ENCODE data around the gene DHRS2. TPM values are rescaled to one million over a fixed set of nuclear protein-coding genes. Genes with fewer than 3 reads are reported as not detected.
"Not testable (repeated sequence)": the region's sequence is repeated elsewhere in the genome, so short reads cannot be mapped to it uniquely, and the experiment has no call there.

The DHRS2 gene, protein sequence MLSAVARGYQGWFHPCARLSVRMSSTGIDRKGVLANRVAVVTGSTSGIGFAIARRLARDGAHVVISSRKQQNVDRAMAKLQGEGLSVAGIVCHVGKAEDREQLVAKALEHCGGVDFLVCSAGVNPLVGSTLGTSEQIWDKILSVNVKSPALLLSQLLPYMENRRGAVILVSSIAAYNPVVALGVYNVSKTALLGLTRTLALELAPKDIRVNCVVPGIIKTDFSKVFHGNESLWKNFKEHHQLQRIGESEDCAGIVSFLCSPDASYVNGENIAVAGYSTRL
- 1.7 TPM for polyA plus RNA-seq (2013, experiment 1 of 2)
- polyA plus RNA-seq (2013, experiment 2 of 2): 2.5 TPM

DNA sequence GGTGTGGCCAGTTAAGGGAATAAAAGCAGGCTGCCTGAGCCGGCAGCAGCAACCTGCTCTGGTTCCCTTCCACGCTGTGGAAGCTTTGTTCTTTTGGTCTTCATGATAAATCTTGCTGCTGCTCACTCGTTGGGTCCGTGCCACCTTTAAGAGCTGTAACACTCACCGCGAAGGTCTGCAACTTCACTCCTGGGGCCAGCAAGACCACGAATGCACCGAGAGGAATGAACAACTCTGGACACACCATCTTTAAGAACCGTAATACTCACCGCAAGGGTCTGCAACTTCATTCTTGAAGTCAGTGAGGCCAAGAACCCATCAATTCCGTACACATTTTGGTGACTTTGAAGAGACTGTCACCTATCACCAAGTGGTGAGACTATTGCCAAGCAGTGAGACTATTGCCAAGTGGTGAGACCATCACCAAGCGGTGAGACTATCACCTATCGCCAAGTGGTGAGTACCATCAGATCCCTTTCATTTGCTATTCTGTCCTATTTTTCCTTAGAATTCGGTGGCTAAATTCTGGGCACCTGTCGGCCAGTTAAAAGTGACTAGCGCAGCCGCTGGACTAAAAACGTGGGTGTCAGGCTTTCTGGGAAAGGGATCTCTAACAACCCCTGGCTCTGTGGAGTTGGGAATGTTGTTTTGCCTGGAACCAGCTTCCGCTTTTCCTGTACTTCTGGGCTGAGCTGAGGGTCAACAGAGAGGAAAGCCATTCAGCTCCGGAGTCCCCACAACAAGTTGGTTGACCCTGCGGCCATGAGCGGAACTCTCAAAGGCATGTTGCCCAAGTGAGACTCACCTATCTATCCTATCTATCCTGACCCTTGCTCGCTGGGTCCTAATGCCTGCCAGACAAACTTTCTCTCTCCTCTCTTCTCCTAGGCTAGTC is at the start of gene DHRS2:
Gene DHRS2 (plus strand): TSS at position 48 of the 895 bp plus-strand sequence. CDS start 2,501 bp downstream, outside the sequence.
- Histone ChIP-seq H3K4me3 (ENCODE audit: low read length) (no peak within 1 kb of the TSS), H3K9me3 (ENCODE audit: insufficient read depth, low read depth, low read length) (no peaks in the 10 kb centered on the region), H3K4me1 (ENCODE audit: insufficient read depth, low read length) (peaks cover 10% of the 10 kb centered on the region), H3K27ac (ENCODE audit: low read depth, low read length) (no peak within 1 kb of the TSS), H3K36me3 (ENCODE audit: insufficient read depth, low read length) (no peaks in the 10 kb centered on the region), H3K9ac (ENCODE audit: low read depth, low read length) (no peak within 1 kb of the TSS), H3K27me3 (ENCODE audit: insufficient read depth, low read length) (no peaks in the 10 kb centered on the region)
- 88% methylated on average over 23 of the region's 23 CpGs for WGBS

DNA sequence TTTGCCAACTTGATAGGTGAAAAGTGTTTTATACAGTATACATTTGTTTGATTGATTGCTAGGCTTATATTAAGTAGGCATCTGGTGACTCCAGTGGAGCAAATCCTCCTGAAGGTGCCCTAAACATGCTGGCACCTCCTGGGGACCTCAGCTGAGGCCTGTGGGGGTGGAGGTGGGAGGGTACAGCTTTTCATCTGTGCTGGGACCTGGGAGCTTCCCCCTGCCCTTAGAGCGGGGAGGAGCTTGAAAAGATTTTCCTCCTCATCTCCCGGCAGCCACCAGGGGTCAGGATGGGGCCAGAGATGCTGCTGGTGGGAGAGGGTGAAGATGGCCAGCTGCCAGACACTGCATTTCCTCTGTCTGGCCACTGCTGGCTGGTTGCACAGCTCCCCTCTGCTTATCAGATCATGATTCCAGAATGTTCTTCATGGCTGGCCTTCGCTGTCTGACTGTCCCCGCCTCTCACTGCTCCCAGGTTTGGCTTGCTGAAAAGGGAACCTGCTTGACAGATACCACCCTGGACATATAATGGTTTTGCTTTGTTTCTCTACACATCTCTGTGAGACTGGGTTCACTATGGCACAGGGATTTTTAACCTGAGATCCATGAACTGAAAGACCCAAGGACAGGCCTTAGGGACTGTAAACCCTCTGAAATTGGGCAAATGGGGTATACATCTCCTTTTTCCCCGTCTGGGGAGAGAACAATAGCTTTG is 47.1 kb upstream of the DHRS2 start:
- Histone ChIP-seq H3K4me3 (ENCODE audit: low read length) (no peak overlapping the region), H3K4me1 (ENCODE audit: insufficient read depth, low read length) (peaks cover 2% of the 10 kb centered on the region; the same call in 1 of the 2 replicates), H3K9ac (ENCODE audit: low read depth, low read length) (no peak overlapping the region), H3K27ac (ENCODE audit: low read depth, low read length) (no peak overlapping the region), H3K9me3 (ENCODE audit: insufficient read depth, low read depth, low read length) (no peaks in the 10 kb centered on the region), H3K27me3 (ENCODE audit: insufficient read depth, low read length) (no peaks in the 10 kb centered on the region), H3K36me3 (ENCODE audit: insufficient read depth, low read length) (no peaks in the 10 kb centered on the region)
- WGBS: 26% methylated on average over 4 of the region's 5 CpGs

DNA sequence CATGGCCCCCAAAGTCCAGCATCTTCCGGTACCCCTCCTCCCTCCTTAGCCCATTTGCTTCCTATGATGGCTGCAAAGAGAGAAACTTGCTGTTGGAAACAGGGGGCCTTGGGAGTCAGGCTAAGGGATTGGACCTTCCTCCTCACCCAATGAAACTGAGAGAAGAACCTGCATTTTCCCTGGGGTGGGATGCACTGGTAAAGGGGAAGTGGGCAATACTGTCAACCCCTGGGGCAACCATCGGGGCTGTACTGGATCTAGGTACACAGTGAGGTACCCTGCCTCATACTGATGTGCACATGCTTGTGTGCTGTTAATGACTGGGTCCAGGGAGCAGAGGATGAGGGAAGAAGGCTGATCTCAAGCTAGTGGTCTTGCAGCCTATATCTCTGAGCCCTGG is 46.6 kb upstream of the DHRS2 start:
- Histone ChIP-seq H3K9ac (ENCODE audit: low read depth, low read length) (no peak overlapping the region), H3K9me3 (ENCODE audit: insufficient read depth, low read depth, low read length) (no peaks in the 10 kb centered on the region), H3K27ac (ENCODE audit: low read depth, low read length) (no peak overlapping the region), H3K4me1 (ENCODE audit: insufficient read depth, low read length) (peaks cover 2% of the 10 kb centered on the region; the same call in 1 of the 2 replicates), H3K36me3 (ENCODE audit: insufficient read depth, low read length) (no peaks in the 10 kb centered on the region), H3K4me3 (ENCODE audit: low read length) (no peak overlapping the region), H3K27me3 (ENCODE audit: insufficient read depth, low read length) (no peaks in the 10 kb centered on the region)
- 89% methylated on average over 1 of the region's 2 CpGs for WGBS

DNA sequence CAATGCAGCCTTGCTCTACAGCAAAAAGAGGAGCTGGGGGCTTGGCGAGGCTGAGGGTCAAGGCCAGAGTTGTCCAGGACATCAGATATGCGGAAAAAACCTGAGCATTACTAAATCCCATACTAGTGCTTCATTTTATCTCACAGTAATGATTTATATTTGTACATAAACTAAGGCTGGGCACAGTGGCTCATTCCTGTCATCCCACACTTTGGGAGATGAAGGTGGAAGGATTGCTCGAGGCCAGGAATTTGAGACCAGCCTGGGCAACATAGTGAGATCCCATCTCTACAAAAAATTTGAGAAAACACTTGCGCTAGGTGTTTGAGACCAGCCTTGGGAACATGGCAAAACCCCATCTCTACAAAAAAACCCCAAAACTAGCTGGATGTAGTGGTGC is 46.0 kb upstream of the DHRS2 start:
- H3K4me3 ChIP-seq (ENCODE audit: low read length): no peak overlapping the region
- no peaks in the 10 kb centered on the region for H3K9me3 ChIP-seq (ENCODE audit: insufficient read depth, low read depth, low read length)
- no peaks in the 10 kb centered on the region for H3K36me3 ChIP-seq (ENCODE audit: insufficient read depth, low read length)
- 88% methylated on average over 4 of the region's 4 CpGs for WGBS
- no peak overlapping the region for H3K27ac ChIP-seq (ENCODE audit: low read depth, low read length)
- peaks cover 2% of the 10 kb centered on the region; the same call in 1 of the 2 replicates for H3K4me1 ChIP-seq (ENCODE audit: insufficient read depth, low read length)
- no peaks in the 10 kb centered on the region for H3K27me3 ChIP-seq (ENCODE audit: insufficient read depth, low read length)
- H3K9ac ChIP-seq (ENCODE audit: low read depth, low read length): no peak overlapping the region

DNA sequence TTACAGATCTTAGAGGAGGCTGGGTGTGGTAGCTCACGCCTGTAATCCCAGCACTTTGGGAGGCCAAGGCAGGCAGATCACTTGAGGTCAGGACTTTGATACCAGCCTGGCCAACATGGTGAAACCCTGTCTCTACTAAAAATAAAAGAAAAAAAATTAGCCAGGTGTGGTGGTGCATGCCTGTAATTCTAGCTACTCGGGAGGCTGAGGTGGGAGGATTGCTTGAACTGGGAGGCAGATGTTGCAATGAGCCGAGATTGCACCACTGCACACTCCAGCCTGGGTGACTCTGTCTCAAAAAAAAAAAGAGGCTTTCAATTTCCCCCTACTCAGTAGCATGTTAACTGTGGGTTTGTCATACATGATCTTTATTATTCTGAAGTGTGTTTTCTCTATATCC is 42.0 kb upstream of the DHRS2 start:
- H3K36me3 ChIP-seq (ENCODE audit: insufficient read depth, low read length); H3K27ac ChIP-seq (ENCODE audit: low read depth, low read length): not testable (repeated sequence)
- WGBS: 97% methylated on average over 2 of the region's 3 CpGs

DNA sequence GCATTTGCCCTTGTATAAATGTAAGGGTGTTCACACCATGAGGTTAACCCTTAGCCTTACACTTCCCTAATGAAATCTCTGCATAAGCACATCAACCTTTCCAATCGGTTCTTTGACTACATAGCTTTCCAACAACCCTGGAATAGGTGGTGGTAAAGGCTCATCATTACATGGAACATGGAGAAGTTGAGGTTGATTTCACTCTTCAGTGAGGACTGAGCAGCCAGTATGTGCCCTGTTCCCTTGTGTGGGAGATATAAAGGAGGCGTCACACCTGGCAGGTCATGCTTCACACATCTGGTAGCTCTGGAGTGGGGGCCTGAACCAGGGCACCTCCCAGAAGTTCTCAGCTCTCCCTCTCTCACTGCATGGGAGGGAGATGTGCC is 35.8 kb upstream of the DHRS2 start:
- 89% methylated on average over 1 of the region's 2 CpGs for WGBS

More for the DNA sequence above, 42.0 kb upstream of the DHRS2 start:
- H3K4me3 ChIP-seq (ENCODE audit: low read length); H3K27me3 ChIP-seq (ENCODE audit: insufficient read depth, low read length); H3K4me1 ChIP-seq (ENCODE audit: insufficient read depth, low read length); H3K9ac ChIP-seq (ENCODE audit: low read depth, low read length); H3K9me3 ChIP-seq (ENCODE audit: insufficient read depth, low read depth, low read length): not testable (repeated sequence)

DNA sequence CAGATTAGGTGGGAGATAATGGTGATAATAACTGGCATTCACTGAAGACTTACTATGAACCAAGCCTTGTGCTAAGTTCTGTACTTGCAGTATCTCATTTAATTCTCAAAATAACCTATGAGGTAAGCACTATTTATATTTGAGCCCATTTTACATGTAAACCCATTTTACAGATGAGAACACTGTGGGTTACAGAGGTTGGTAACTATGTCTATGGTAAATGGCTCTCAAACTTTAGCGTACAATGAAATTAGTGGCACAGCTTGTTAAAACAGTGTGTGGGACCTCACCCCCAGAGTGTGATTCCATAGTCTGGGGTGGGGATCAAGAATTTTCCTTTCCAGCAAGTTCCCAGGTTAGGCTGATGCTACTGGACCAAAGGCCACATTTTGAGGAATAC is 35.4 kb upstream of the DHRS2 start:
- WGBS: 100% methylated on average over 1 of the region's 1 CpG
- Histone ChIP-seq H3K4me1 (ENCODE audit: insufficient read depth, low read length) (no peaks in the 10 kb centered on the region), H3K9ac (ENCODE audit: low read depth, low read length) (no peak overlapping the region), H3K27ac (ENCODE audit: low read depth, low read length) (no peak overlapping the region), H3K27me3 (ENCODE audit: insufficient read depth, low read length) (no peaks in the 10 kb centered on the region), H3K4me3 (ENCODE audit: low read length) (no peak overlapping the region), H3K9me3 (ENCODE audit: insufficient read depth, low read depth, low read length) (no peaks in the 10 kb centered on the region), H3K36me3 (ENCODE audit: insufficient read depth, low read length) (no peaks in the 10 kb centered on the region)

More for the DNA sequence above, 35.8 kb upstream of the DHRS2 start:
- Histone ChIP-seq H3K9ac (ENCODE audit: low read depth, low read length) (no peak overlapping the region), H3K4me1 (ENCODE audit: insufficient read depth, low read length) (no peaks in the 10 kb centered on the region), H3K27me3 (ENCODE audit: insufficient read depth, low read length) (no peaks in the 10 kb centered on the region), H3K4me3 (ENCODE audit: low read length) (no peak overlapping the region), H3K27ac (ENCODE audit: low read depth, low read length) (no peak overlapping the region), H3K36me3 (ENCODE audit: insufficient read depth, low read length) (no peaks in the 10 kb centered on the region), H3K9me3 (ENCODE audit: insufficient read depth, low read depth, low read length) (no peaks in the 10 kb centered on the region)

DNA sequence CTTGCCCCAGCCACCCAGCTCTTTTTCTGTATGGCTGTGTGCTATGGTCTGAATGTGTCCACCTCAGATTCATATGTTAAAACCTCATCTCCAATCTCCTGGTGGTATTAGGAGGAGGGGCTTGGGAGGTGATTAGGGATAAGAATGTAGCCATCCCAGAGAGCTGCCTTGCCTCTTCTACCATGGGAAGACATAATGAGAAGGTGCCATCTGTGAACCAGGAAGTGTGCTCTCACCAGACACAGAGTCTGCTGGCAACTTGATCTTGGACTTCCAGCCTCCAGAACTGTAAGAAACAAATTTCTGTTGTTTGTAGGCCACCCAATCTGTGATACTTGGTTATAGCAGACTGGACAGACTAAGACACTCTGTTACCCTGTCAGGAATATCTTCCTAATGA is 34.7 kb upstream of the DHRS2 start:
- H3K27ac ChIP-seq (ENCODE audit: low read depth, low read length): no peak overlapping the region
- H3K9ac ChIP-seq (ENCODE audit: low read depth, low read length): no peak overlapping the region
- no peaks in the 10 kb centered on the region for H3K4me1 ChIP-seq (ENCODE audit: insufficient read depth, low read length)

DNA sequence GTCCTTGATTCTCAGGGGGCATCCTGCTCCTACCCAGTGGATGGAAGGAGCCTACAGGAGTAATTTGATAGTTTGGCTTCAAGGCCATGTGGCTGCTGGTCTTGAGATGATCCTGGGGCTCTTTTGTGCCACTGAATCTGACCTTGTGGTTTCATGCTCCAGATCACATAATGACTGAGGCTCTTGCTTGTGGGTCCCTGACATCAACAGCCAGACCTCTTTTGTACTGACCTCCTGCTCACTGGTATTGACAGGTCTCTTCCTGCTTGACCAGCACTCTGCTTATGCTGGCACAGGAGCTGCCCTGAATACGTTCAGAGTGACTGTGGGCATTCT is 34.4 kb upstream of the DHRS2 start:
- Histone ChIP-seq H3K9ac (ENCODE audit: low read depth, low read length) (no peak overlapping the region), H3K4me3 (ENCODE audit: low read length) (no peak overlapping the region), H3K36me3 (ENCODE audit: insufficient read depth, low read length) (no peaks in the 10 kb centered on the region), H3K27ac (ENCODE audit: low read depth, low read length) (no peak overlapping the region), H3K27me3 (ENCODE audit: insufficient read depth, low read length) (no peaks in the 10 kb centered on the region), H3K9me3 (ENCODE audit: insufficient read depth, low read depth, low read length) (no peaks in the 10 kb centered on the region), H3K4me1 (ENCODE audit: insufficient read depth, low read length) (no peaks in the 10 kb centered on the region)
- 87% methylated on average over 1 of the region's 1 CpG for WGBS

More for the DNA sequence above, 34.7 kb upstream of the DHRS2 start:
- Histone ChIP-seq H3K9me3 (ENCODE audit: insufficient read depth, low read depth, low read length) (no peaks in the 10 kb centered on the region), H3K27me3 (ENCODE audit: insufficient read depth, low read length) (no peaks in the 10 kb centered on the region), H3K36me3 (ENCODE audit: insufficient read depth, low read length) (no peaks in the 10 kb centered on the region), H3K4me3 (ENCODE audit: low read length) (no peak overlapping the region)

DNA sequence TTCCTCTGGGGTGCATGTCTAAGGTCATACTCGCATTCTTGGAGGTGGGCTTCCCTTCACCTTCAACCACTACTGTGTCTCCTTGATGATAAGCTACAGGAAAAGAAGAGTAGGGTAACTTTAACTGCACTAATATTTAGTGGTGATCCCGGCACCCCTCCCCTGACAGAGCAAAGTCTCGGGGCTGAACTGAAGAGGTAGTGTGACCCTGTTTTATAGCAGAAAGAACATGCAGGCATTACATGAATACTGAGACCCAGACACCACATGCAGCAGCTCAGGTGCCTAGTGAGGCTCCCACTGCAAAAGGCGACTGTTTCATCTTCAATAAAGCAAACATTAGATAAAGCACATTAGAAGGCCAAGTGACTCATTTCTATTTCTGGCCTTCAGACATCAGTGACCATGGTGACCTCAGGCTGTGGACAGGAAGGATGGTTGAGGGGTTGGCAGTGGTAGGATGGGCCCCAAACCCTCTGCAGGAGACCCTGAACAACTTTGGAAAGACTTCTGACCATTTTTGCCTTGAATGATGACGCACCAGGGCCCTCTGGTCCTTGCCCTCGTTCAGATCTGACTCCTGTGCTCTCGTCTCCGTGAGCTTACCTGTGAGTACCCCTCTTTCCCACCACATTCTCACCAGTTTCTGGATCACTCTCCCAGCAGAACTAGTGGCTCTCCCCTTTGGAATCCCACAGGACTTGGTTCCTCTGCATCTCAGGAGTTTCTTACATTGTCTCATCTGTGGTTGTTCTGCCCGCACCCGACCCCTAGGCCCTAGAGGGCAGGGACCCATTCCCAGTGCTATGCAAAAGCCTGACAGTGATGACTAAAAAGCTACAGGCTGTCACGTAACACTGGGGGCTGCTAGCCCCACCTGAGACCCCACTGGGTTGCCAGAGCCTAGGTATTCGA is 33.7 kb upstream of the DHRS2 start:
- 91% methylated on average over 11 of the region's 12 CpGs for WGBS
- H3K9me3 ChIP-seq (ENCODE audit: insufficient read depth, low read depth, low read length): no peaks in the 10 kb centered on the region
- H3K4me1 ChIP-seq (ENCODE audit: insufficient read depth, low read length): no peaks in the 10 kb centered on the region
- no peak overlapping the region for H3K27ac ChIP-seq (ENCODE audit: low read depth, low read length)
- no peak overlapping the region for H3K9ac ChIP-seq (ENCODE audit: low read depth, low read length)
- H3K27me3 ChIP-seq (ENCODE audit: insufficient read depth, low read length): no peaks in the 10 kb centered on the region
- no peak overlapping the region for H3K4me3 ChIP-seq (ENCODE audit: low read length)
- no peaks in the 10 kb centered on the region for H3K36me3 ChIP-seq (ENCODE audit: insufficient read depth, low read length)
